ENCODE results near the gene TOM1L2.

TOM1L2 gene

GRCh38 chr17:17798010-17798556 lies 174.1 kb downstream of the TOM1L2 start:
- Histone ChIP-seq H3K4me3 (ENCODE audit: low read depth in 1 of 2, low read length in 2 of 2) (no peak overlapping the region), H3K9ac (ENCODE audit: low read depth, low read length) (no peak overlapping the region), H2AFZ (ENCODE audit: low read depth, low read length) (no peak overlapping the region), H3K36me3 (ENCODE audit: insufficient read depth, low read length) (peaks cover 93% of the 10 kb centered on the region), H3K27me3 (ENCODE audit: insufficient read depth, low read length, poor library complexity) (no peaks in the 10 kb centered on the region), H3K9me3 (ENCODE audit: insufficient read depth, low read length, severe bottlenecking) (no peaks in the 10 kb centered on the region), H3K27ac (ENCODE audit: low read length) (no peak overlapping the region), H4K20me1 (ENCODE audit: insufficient read depth, low read length) (peaks cover 77% of the 10 kb centered on the region), H3K4me1 (ENCODE audit: insufficient read depth, low read length) (no peaks in the 10 kb centered on the region), H3K4me2 (ENCODE audit: insufficient read depth, low read length) (no peak overlapping the region), H3K79me2 (ENCODE audit: insufficient read depth, low read length) (peaks cover 13% of the 10 kb centered on the region; the same call in 1 of the 2 replicates)
- no peak for DNase-seq
- no peak for ATAC-seq (ENCODE audit: insufficient read depth, low read depth)
- no peak for TF ChIP-seq EZH2 (IDR thresholded peaks at IDR 0.05; ENCODE audit: borderline replicate concordance, low read depth, low read length, severe bottlenecking)
- no peak for TF ChIP-seq CTCF (IDR thresholded peaks at IDR 0.05; ENCODE audit: borderline replicate concordance, extremely low read depth, low read length, poor library complexity, severe bottlenecking)

- Histone ChIP-seq H3K27ac (ENCODE audit: low read length) (no peak overlapping the region), H2AFZ (ENCODE audit: low read depth, low read length) (no peak overlapping the region), H3K36me3 (ENCODE audit: insufficient read depth, low read length) (peaks cover 95% of the 10 kb centered on the region), H3K4me1 (ENCODE audit: insufficient read depth, low read length) (no peaks in the 10 kb centered on the region), H3K9me3 (ENCODE audit: insufficient read depth, low read length, severe bottlenecking) (no peaks in the 10 kb centered on the region), H4K20me1 (ENCODE audit: insufficient read depth, low read length) (peaks cover 83% of the 10 kb centered on the region), H3K4me2 (ENCODE audit: insufficient read depth, low read length) (no peak overlapping the region), H3K79me2 (ENCODE audit: insufficient read depth, low read length) (peaks cover 17% of the 10 kb centered on the region), H3K4me3 (ENCODE audit: low read depth in 1 of 2, low read length in 2 of 2) (no peak overlapping the region), H3K9ac (ENCODE audit: low read depth, low read length) (no peak overlapping the region), H3K27me3 (ENCODE audit: insufficient read depth, low read length, poor library complexity) (no peaks in the 10 kb centered on the region)
- ATAC-seq (ENCODE audit: insufficient read depth, low read depth) (no peak), DNase-seq (no peak)
- TF ChIP-seq CTCF (IDR thresholded peaks at IDR 0.05; ENCODE audit: borderline replicate concordance, extremely low read depth, low read length, poor library complexity, severe bottlenecking) (no peak), EZH2 (IDR thresholded peaks at IDR 0.05; ENCODE audit: borderline replicate concordance, low read depth, low read length, severe bottlenecking) (no peak)
Measured at GRCh38 chr17:17797119-17797809, 174.9 kb downstream of the TOM1L2 start.

- Histone ChIP-seq H3K9me3 (ENCODE audit: insufficient read depth, low read length, severe bottlenecking) (no peaks in the 10 kb centered on the region), H3K27ac (ENCODE audit: low read length) (no peak overlapping the region), H3K4me1 (ENCODE audit: insufficient read depth, low read length) (no peaks in the 10 kb centered on the region), H3K4me3 (ENCODE audit: low read depth in 1 of 2, low read length in 2 of 2) (no peak overlapping the region), H3K9ac (ENCODE audit: low read depth, low read length) (no peak overlapping the region), H3K4me2 (ENCODE audit: insufficient read depth, low read length) (no peak overlapping the region), H3K27me3 (ENCODE audit: insufficient read depth, low read length, poor library complexity) (no peaks in the 10 kb centered on the region), H3K36me3 (ENCODE audit: insufficient read depth, low read length) (peaks cover 91% of the 10 kb centered on the region), H3K79me2 (ENCODE audit: insufficient read depth, low read length) (peaks cover 22% of the 10 kb centered on the region), H4K20me1 (ENCODE audit: insufficient read depth, low read length) (peaks cover 83% of the 10 kb centered on the region), H2AFZ (ENCODE audit: low read depth, low read length) (no peak overlapping the region)
- TF ChIP-seq EZH2 (IDR thresholded peaks at IDR 0.05; ENCODE audit: borderline replicate concordance, low read depth, low read length, severe bottlenecking) (no peak), CTCF (IDR thresholded peaks at IDR 0.05; ENCODE audit: borderline replicate concordance, extremely low read depth, low read length, poor library complexity, severe bottlenecking) (no peak)
- DNase-seq (no peak), ATAC-seq (ENCODE audit: insufficient read depth, low read depth) (no peak)
Measured at GRCh38 chr17:17796787-17797061, 175.5 kb downstream of the TOM1L2 start.
